Esophagus (tissue), 2 donors: ENCODE measurements around the gene APBA2. TPM values are rescaled to one million over a fixed set of nuclear protein-coding genes. Genes with fewer than 3 reads are reported as not detected.

Experiments used
- H3K27ac ChIP-seq, 2 donors: one replicate each; pipeline ENCODE4 v1.5.1; 2013; ENCODE audit warnings: low read depth in 2 of 2, mild to moderate bottlenecking in 2 of 2, inconsistent platforms in 1 of 2, low read length in 1 of 2, moderate library complexity in 1 of 2
- H3K27me3 ChIP-seq, 2 donors: one replicate each; pipeline ENCODE4 v1.6.1; 2013; ENCODE audit warnings: low read length in 2 of 2, control low read depth in 1 of 2, mild to moderate bottlenecking in 1 of 2; ENCODE audit not compliant: insufficient read depth in 2 of 2, control insufficient read depth in 1 of 2
- H3K36me3 ChIP-seq, 2 donors: one replicate each; pipeline ENCODE4 v1.6.1; 2013; ENCODE audit warnings: low read length in 1 of 2; ENCODE audit not compliant: control insufficient read depth in 2 of 2, insufficient read depth in 2 of 2
- H3K4me1 ChIP-seq, 2 donors: one replicate each; pipeline ENCODE4 v1.6.1; 2013; ENCODE audit warnings: low read length in 1 of 2; ENCODE audit not compliant: control insufficient read depth in 2 of 2, insufficient read depth in 2 of 2
- H3K4me3 ChIP-seq, 2 donors: one replicate each; pipeline ENCODE4 v1.5.1; 2013; ENCODE audit warnings: low read length in 2 of 2, mild to moderate bottlenecking in 2 of 2, low read depth in 1 of 2, moderate library complexity in 1 of 2
- H3K9me3 ChIP-seq, 2 donors: one replicate each; pipeline ENCODE4 v1.6.1; 2013; ENCODE audit warnings: mild to moderate bottlenecking in 2 of 2, low read depth in 1 of 2, low read length in 1 of 2, moderate library complexity in 1 of 2; ENCODE audit not compliant: control insufficient read depth in 2 of 2, insufficient read depth in 1 of 2
- WGBS, 2 donors: extraction: QIAGEN DNeasy Blood & Tissue Kit; methylation state at CpG; one replicate each; pipeline ENCODE4 v1.1.7; 2013; 5-methylcytosine and 5-hydroxymethylcytosine counted together
- polyA plus RNA-seq, 2 donors: library from polyadenylated mRNA; stranded (reverse); fragments of 200-250 nt; gene quantifications; one replicate each; pipeline ENCODE4 v1.2.3, GENCODE V29; 2013
- donor health status: healthy with polysubstance abuse.
- donor health status: Bipolar disorder and iron deficiency.

The APBA2 gene
- polyA plus RNA-seq, 2 donors: 0.77 to 1.7 TPM

GRCh38 chr15:28947221-28947674, 61.5 kb downstream of the APBA2 start:
- Histone ChIP-seq H3K27me3 (no peaks in the 10 kb centered on the region), H3K4me3 (no peak overlapping the region), H3K27ac (no peak overlapping the region), H3K36me3 (peaks cover 0 to 3% of the 10 kb centered on the region in 2 donors), H3K9me3 (peaks cover 0 to 6% of the 10 kb centered on the region in 2 donors), H3K4me1 (no peaks in the 10 kb centered on the region)
- 84 to 85% methylated on average over 7 of the region's 7 CpGs for WGBS, 2 donors

- Histone ChIP-seq H3K27me3 (no peaks in the 10 kb centered on the region), H3K36me3 (peaks cover 0 to 3% of the 10 kb centered on the region in 2 donors), H3K4me3 (no peak overlapping the region), H3K27ac (no peak overlapping the region), H3K9me3 (peaks cover 0 to 2% of the 10 kb centered on the region in 2 donors), H3K4me1 (no peaks in the 10 kb centered on the region)
- WGBS, 2 donors: 92 to 95% methylated on average over 2 of the region's 2 CpGs
Measured at GRCh38 chr15:28948036-28948435, 62.3 kb downstream of the APBA2 start.

GRCh38 chr15:28950916-28951315, 65.1 kb downstream of the APBA2 start:
- Histone ChIP-seq H3K36me3 (no peaks in the 10 kb centered on the region), H3K4me1 (no peaks in the 10 kb centered on the region), H3K4me3 (no peak overlapping the region), H3K27me3 (no peaks in the 10 kb centered on the region), H3K27ac (no peak overlapping the region), H3K9me3 (peaks cover 2 to 4% of the 10 kb centered on the region in 2 donors)
- WGBS, 2 donors: 80 to 82% methylated on average over 2 of the region's 2 CpGs

DNA sequence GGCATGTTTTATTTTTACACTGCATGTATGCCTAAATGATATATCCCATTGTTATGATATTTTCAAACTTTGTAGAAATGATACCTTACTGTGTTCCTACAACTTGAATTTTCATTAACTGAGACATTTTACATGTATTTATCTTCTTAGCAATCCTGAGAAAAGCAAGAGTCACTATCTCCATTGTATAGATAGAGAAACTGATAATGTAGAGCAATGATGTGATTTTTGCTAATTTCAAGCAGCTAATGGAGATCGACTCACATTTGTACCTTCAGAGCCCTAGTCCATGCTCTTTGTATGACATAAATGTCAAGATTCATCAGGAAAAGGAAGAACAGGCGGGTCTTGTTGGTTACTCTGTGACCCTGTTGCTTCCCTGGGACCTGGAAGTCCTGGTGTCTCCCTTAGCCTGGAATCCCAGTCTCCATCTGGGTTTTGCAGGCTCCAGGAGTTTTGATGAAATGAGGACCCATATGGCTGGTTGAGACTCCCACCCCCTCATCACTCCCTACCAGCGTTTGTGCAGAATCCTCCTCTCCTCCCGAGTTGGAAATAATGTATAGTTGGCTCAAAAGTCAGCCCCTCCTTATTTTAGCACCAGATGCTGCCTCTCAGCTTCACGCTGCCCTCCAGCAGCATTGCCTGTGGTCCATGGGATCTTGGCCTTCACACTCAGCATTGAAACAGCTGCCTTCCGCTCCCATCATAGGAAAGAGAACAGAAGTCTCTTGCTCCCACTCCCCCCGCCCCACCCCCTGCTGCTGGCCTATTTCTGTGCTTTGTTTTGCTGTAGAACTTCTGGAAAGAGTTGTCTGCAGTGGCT, 67.1 kb downstream of the APBA2 start:
- Histone ChIP-seq H3K36me3 (no peaks in the 10 kb centered on the region), H3K27me3 (no peaks in the 10 kb centered on the region), H3K9me3 (peaks cover 4 to 6% of the 10 kb centered on the region in 2 donors), H3K4me3 (no peak overlapping the region), H3K4me1 (no peaks in the 10 kb centered on the region), H3K27ac (no peak overlapping the region)
- WGBS, 2 donors: 57 to 61% methylated on average over 7 of the region's 7 CpGs

DNA sequence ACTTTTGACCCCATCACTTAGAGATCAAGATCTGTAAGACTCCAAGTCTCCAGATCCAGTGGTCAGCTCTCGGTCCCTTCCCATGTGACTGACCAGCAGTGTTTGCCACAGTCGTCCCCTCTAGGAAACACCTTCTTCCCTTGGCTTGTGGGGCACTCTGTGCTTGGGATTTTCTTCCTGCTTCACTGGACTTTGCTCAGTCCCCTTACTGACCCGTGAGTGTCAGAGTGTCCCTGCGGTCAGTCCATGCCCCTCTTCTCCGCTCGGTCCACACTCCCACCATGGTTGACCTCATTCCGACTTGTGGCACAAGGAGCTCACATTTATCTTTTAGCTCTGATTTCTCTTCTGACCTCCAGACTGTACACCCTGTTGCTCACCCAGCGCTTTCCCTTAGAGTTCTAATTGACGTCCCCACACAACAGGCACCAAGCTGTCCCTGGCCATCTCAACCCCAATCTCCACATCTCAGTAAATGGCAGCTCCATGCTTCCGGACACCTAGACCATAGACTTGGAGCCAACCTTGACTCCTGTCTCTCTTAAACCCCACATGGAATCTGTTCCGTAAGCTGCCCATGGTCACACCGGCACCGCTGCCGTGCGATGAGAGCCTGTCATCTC, 67.9 kb downstream of the APBA2 start:
- no peaks in the 10 kb centered on the region for H3K4me1 ChIP-seq
- WGBS, 2 donors: 92% methylated on average over 15 of the region's 15 CpGs
- H3K36me3 ChIP-seq: no peaks in the 10 kb centered on the region
- no peak overlapping the region for H3K27ac ChIP-seq
- peaks cover 4 to 6% of the 10 kb centered on the region in 2 donors for H3K9me3 ChIP-seq
- no peaks in the 10 kb centered on the region for H3K27me3 ChIP-seq
- H3K4me3 ChIP-seq: no peak overlapping the region

DNA sequence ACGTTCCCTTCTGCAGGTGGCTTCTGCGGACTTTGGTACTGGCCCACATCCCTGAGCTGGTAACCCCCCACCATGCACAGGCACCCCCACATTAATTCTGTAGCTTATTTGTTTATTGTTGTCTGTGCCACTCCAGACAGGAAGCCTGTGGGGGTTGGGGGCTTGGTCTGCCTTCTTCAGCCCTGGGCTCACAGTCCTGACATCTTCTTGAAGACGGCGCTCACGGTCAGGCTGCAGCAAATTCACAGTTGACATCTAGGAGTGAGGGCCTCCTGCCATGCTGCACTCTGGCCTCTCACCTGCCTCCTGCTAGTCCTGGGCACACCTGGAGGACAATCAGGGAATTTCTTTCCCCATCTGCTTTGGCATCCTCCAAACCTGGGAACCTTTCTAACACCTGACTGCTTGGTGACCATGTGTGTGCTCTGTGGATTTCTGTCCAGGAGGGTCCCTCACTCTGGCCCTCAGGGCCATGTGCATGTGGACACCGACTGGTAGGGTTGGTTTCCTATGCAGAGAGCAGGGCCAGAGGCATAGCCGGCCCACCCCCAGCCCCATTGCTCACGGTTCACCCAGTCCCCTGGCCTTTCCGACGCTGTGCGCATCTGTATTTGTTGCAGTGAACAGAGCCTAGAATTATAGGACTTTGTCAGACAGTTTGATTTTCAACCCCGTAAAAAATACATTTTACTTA, 68.8 kb downstream of the APBA2 start:
- Histone ChIP-seq H3K36me3 (no peaks in the 10 kb centered on the region), H3K9me3 (peaks cover 4% of the 10 kb centered on the region in 2 donors), H3K4me3 (no peak overlapping the region), H3K4me1 (no peaks in the 10 kb centered on the region), H3K27ac (no peak overlapping the region), H3K27me3 (no peaks in the 10 kb centered on the region)
- 84 to 87% methylated on average over 12 of the region's 12 CpGs for WGBS, 2 donors

GRCh38 chr15:28955160-28955992, 69.6 kb downstream of the APBA2 start:
- no peak overlapping the region for H3K4me3 ChIP-seq
- H3K27me3 ChIP-seq: no peaks in the 10 kb centered on the region
- peaks cover 4% of the 10 kb centered on the region in 2 donors for H3K9me3 ChIP-seq
- no peaks in the 10 kb centered on the region for H3K36me3 ChIP-seq
- H3K27ac ChIP-seq: no peak overlapping the region
- WGBS, 2 donors: 68 to 74% methylated on average over 8 of the region's 8 CpGs
- no peaks in the 10 kb centered on the region for H3K4me1 ChIP-seq

DNA sequence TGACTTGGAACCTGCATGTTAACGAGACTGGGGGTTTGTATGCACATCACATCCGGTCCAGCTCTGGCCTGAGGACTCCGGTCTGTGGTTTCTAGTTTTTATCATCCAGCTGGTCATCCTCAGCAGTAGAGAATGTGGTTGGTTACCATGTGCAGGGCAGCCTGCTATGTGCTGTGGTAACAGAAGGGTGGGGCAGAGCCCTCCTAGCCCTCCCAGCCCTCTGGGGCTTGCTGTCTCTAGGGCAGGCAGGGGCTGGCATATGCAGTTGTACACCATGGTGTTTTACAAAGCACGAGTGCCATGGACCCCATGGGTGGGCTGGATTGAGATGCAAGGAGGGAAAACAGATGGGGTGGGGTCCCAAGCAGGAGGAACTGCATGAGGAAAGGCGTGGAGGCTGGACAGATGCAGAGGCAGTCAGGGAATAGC, 70.2 kb downstream of the APBA2 start:
- Histone ChIP-seq H3K9me3 (peaks cover 4% of the 10 kb centered on the region in 2 donors), H3K4me3 (no peak overlapping the region), H3K27me3 (no peaks in the 10 kb centered on the region), H3K27ac (no peak overlapping the region), H3K36me3 (no peaks in the 10 kb centered on the region), H3K4me1 (no peaks in the 10 kb centered on the region)
- 73 to 75% methylated on average over 5 of the region's 5 CpGs for WGBS, 2 donors

DNA sequence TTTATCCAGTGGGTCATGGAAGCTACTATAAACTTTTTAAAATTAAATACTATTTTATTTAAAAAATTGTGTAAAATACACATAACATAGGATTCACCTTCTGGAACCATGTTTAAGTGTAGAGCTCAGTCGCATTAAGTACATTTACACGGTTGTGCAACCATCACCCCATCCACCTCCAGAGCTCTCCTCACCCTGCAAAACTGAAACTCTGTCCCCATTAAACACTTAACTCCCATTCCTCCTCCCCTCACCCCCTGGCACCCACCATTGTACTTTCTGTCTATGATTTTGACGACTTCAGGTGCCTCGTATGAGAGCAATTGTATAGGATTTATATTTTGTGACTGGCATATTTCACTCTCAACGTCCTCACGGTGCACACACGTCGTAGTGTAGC, 70.7 kb downstream of the APBA2 start:
- no peaks in the 10 kb centered on the region for H3K27me3 ChIP-seq

More for the DNA sequence above, 70.7 kb downstream of the APBA2 start:
- 94 to 95% methylated on average over 8 of the region's 8 CpGs for WGBS, 2 donors
- H3K9me3 ChIP-seq: peaks cover 4 to 5% of the 10 kb centered on the region in 2 donors
- H3K27ac ChIP-seq: no peak overlapping the region
- H3K4me3 ChIP-seq: no peak overlapping the region
- H3K36me3 ChIP-seq: no peaks in the 10 kb centered on the region
- H3K4me1 ChIP-seq: no peaks in the 10 kb centered on the region
